Measurements from ENCODE around the gene OR13J1.
A peak's percentile ranks its signal among the peaks of the same experiment; 100 is the strongest.

Gene OR13J1

DNA sequence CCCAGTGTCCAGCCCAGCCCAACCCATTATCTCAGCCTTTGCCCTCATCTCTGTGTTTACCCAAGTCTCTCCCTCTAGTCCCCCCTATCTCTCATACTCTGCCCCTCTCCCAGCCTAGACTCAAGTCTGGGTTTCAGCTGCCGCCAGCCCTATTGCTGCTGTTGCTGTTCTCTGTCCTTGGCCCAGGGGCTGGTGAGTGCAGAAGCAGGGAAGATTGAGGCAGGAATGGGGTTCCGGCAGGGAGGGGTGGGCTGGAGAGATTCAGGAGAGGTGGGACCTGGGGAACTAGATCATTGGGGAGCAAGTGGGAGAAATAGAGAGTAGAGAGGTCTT lies 40.5 kb downstream of the OR13J1 start:
- H3K4me3 ChIP-seq (ENCODE audit: low read length), result peak overlapping the region; percentile 82
- TF ChIP-seq, protein P1, sequence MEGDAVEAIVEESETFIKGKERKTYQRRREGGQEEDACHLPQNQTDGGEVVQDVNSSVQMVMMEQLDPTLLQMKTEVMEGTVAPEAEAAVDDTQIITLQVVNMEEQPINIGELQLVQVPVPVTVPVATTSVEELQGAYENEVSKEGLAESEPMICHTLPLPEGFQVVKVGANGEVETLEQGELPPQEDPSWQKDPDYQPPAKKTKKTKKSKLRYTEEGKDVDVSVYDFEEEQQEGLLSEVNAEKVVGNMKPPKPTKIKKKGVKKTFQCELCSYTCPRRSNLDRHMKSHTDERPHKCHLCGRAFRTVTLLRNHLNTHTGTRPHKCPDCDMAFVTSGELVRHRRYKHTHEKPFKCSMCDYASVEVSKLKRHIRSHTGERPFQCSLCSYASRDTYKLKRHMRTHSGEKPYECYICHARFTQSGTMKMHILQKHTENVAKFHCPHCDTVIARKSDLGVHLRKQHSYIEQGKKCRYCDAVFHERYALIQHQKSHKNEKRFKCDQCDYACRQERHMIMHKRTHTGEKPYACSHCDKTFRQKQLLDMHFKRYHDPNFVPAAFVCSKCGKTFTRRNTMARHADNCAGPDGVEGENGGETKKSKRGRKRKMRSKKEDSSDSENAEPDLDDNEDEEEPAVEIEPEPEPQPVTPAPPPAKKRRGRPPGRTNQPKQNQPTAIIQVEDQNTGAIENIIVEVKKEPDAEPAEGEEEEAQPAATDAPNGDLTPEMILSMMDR (conservative IDR thresholded peaks at IDR 0.05; ENCODE audit: low read depth, low read length), result no peak
- no peak for DNase-seq (ENCODE audit: low read depth)

DNA sequence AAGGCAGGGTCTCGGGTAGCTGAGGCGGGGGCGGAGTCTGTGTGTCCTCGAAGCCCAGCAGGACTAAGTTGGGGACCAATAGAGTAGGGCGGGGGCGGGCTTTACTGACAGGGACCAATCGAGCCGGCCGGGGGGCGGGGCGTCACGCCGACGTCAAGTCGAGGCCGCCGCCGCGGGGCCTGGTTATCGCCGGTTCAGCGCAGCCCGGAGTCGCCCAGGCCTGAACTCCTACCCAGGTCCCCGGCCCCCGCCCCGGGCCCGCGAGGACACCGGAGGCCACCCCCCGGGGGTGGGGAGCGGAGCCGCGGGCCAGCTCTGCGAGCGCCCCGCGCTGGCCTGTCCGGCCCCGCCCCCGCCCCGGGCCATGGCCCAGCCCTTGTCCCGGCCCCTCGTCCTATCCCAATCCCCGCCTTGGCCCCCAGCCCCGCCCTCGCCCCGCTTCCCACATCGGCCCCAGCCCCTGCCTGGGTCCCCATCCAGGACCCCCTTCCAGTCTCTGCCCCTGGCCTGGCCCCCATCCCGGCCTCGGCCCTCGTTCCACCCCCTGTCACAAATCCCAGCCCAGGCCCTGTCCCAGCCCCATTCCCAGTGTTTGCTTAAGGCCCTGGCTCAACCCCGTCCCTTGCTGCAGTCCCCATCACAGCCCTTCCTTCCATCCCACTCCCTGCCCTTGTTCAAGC lies 41.0 kb downstream of the OR13J1 start, which contains the start of gene TMEM8B:
TMEM8B (plus strand) TSS at position 145 of the 680 bp plus-strand sequence; CDS start at position 365, 220 bp downstream.
- DNase-seq (ENCODE audit: low read depth), result peak; percentile 60
- H3K4me3 ChIP-seq (ENCODE audit: low read length), result peak within 1 kb of the TSS; percentile 82
- TF ChIP-seq, protein P1 (conservative IDR thresholded peaks at IDR 0.05; ENCODE audit: low read depth, low read length), result no peak

DNA sequence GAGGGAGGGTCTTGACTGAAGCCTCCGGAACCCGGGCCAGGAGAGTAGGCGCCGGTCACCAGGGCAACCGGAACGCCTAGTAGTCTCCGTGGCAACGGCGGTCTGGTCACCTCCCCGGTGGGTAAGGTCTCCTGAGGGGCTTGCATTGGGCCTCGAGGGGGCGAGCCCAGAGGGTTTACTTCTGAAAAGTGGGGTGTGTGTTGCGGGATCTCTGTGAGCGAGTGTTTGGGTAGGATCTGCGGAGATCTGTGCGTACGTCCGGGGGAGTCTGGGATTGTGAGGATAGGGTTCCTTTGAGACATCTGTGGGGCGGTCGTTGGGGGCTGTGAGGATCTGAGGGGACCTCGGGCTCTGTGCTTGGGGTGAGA lies 41.5 kb downstream of the OR13J1 start, which contains the start of gene FAM221B:
FAM221B (minus strand) TSS at position 17 of the 368 bp plus-strand sequence. CDS start 2,571 bp downstream, outside the sequence.
- peak within 1 kb of the TSS; percentile 82 for H3K4me3 ChIP-seq (ENCODE audit: low read length)
- DNase-seq (ENCODE audit: low read depth), result no peak
- TF ChIP-seq, protein P1 (conservative IDR thresholded peaks at IDR 0.05; ENCODE audit: low read depth, low read length), result no peak

DNA sequence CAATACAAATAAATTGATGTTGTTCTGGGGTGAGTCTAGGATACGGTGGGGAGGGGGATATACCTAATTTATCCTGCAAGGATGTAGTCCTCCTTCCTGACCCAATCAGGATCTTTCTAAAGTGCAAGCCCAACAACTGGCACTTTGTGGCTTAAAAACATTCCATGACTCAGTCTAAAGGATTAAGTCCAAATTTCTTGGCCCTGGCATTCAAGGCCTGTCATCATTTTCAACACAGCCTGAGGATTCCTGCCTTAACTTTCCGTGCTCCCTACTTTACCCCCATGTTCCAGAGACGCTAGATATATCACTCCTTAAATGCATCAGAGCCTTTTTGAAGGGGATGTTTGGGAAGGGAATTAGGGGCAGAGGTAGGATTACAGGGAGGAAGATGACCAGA lies 42.7 kb downstream of the OR13J1 start:
- TF ChIP-seq, protein P1 (conservative IDR thresholded peaks at IDR 0.05; ENCODE audit: low read depth, low read length), result no peak
- H3K4me3 ChIP-seq (ENCODE audit: low read length), result no peak overlapping the region
- no peak for DNase-seq (ENCODE audit: low read depth)

- TF ChIP-seq, protein P1 (conservative IDR thresholded peaks at IDR 0.05; ENCODE audit: low read depth, low read length), result peak; percentile 80
- DNase-seq (ENCODE audit: low read depth), result no peak
These were observed 44.0 kb downstream of the OR13J1 start for GRCh38 chr9:35826071-35826701.

DNA sequence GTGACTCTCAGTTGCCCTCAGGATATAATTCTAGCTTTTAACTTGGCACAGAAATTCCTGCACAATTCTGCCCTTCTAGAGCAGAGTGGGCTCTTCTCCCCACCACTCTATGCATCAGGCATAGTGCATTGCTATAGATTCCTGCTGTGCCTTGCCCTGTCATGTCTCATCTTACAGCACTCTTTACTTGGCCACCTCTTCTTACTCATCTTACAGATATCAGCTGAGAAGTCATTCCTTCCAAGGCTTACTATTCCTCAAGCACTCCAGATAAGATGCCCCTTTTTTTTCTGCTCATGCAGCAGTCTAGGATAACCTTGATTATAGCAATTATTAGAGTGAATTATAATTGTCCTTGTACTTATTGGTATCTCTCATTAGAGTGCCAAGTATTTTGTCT lies 47.3 kb downstream of the OR13J1 start:
- TF ChIP-seq, protein P1 (conservative IDR thresholded peaks at IDR 0.05; ENCODE audit: low read depth, low read length), result no peak
- no peak for DNase-seq (ENCODE audit: low read depth)
- H3K4me3 ChIP-seq (ENCODE audit: low read length), result no peak overlapping the region

More at GRCh38 chr9:35826071-35826701, 44.0 kb downstream of the OR13J1 start:
- H3K4me3 ChIP-seq (ENCODE audit: low read length), result no peak overlapping the region

- no peak for DNase-seq (ENCODE audit: low read depth)
- TF ChIP-seq, protein P1 (conservative IDR thresholded peaks at IDR 0.05; ENCODE audit: low read depth, low read length), result no peak
- no peak overlapping the region for H3K4me3 ChIP-seq (ENCODE audit: low read length)
These were observed 50.1 kb downstream of the OR13J1 start for GRCh38 chr9:35820076-35820475.
